ENCODE data around the gene RNASEH2B.

DNA sequence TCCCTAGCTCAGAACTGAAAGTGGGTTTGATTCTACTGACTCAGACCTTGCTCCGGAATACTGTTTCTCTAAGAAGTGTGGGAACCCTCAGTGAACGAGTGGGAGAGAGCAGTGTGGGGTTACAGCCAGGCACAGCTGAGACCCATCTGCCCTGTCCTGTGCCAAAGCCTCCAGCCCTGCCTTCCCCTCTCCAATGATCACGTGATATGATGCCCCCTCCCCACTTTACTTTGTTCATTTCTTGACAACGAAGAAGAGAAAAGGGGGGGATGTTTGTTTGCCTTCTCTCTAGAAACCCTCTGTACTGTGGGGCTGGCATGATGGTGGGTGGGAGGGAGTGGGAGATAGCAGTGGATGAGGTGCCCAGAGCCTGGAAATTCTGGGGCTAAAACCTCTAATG lies 96.0 kb downstream of the RNASEH2B start:
- TF ChIP-seq, protein P1, sequence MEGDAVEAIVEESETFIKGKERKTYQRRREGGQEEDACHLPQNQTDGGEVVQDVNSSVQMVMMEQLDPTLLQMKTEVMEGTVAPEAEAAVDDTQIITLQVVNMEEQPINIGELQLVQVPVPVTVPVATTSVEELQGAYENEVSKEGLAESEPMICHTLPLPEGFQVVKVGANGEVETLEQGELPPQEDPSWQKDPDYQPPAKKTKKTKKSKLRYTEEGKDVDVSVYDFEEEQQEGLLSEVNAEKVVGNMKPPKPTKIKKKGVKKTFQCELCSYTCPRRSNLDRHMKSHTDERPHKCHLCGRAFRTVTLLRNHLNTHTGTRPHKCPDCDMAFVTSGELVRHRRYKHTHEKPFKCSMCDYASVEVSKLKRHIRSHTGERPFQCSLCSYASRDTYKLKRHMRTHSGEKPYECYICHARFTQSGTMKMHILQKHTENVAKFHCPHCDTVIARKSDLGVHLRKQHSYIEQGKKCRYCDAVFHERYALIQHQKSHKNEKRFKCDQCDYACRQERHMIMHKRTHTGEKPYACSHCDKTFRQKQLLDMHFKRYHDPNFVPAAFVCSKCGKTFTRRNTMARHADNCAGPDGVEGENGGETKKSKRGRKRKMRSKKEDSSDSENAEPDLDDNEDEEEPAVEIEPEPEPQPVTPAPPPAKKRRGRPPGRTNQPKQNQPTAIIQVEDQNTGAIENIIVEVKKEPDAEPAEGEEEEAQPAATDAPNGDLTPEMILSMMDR (IDR thresholded peaks at IDR 0.05; ENCODE audit: insufficient read depth, low read depth, low read length) = no peak
- no peak for TF ChIP-seq EZH2 (IDR thresholded peaks at IDR 0.05; ENCODE audit: insufficient read depth, low read length)
